Measurements from ENCODE around the gene TM4SF4. TPM values are rescaled to one million over a fixed set of nuclear protein-coding genes. Genes with fewer than 3 reads are reported as not detected.

Gene TM4SF4
- total RNA-seq (not detected), polyA plus RNA-seq (not detected)
- long read RNA-seq, donor 1 = 0 reads
- long read RNA-seq, donor 2 = 0 reads
- long read RNA-seq, donor 3 = 0 reads

- H3K27me3 ChIP-seq = no peaks in the 10 kb centered on the region
- H3K4me1 ChIP-seq = peaks cover 0 to 30% (median 6%) of the 10 kb centered on the region in 12 donors
- WGBS, 4 donors = 87 to 90% (median 89%) methylated on average over 5 of the region's 5 CpGs
- no peaks in the 10 kb centered on the region for H3K9me3 ChIP-seq
- no peak for DNase-seq
- no peak within 1 kb of the TSS for H3K4me3 ChIP-seq
- intact Hi-C loops (cut with DNase I) = loop anchor here in 2 of 10 donors (10.0 kb wide), 2 partner anchors 200 to 520 kb away; no protein-coding TSS in a partner anchor
- ATAC-seq = no peak
- H3K36me3 ChIP-seq = no peaks in the 10 kb centered on the region
- H3K27ac ChIP-seq = peak within 1 kb of the TSS in 2 of 12 donors; percentile 22 to 38
- TF ChIP-seq POLR2A (IDR thresholded peaks at IDR 0.05) (no peak), CTCF (IDR thresholded peaks at IDR 0.05) (no peak)
Observed at GRCh38 chr3:149474250-149474817, at the start of gene TM4SF4. TM4SF4 (plus strand) TSS chr3:149474697; CDS start chr3:149474878, 181 bp downstream.

- intact Hi-C loops (cut with DNase I) = no loop called here
- TF ChIP-seq CTCF (IDR thresholded peaks at IDR 0.05) = no peak
- TF ChIP-seq POLR2A (IDR thresholded peaks at IDR 0.05) = no peak
- peak overlapping the region in 8 of 12 donors; percentile 18 to 71 (median 40) for H3K27ac ChIP-seq
- H3K4me3 ChIP-seq = no peak overlapping the region
- ATAC-seq (peak in 3 of 4 donors; percentile 63 to 69 (median 66)), DNase-seq (peak in 1 of 5 donors; percentile 21)
- 42 to 65% (median 51%) methylated on average over 2 of the region's 2 CpGs for WGBS, 4 donors
- H3K9me3 ChIP-seq = no peaks in the 10 kb centered on the region
- H3K36me3 ChIP-seq = no peaks in the 10 kb centered on the region
- no peaks in the 10 kb centered on the region for H3K27me3 ChIP-seq
- H3K4me1 ChIP-seq = peaks cover 0 to 22% (median 6%) of the 10 kb centered on the region in 12 donors
Observed at GRCh38 chr3:149424918-149425317, 49.6 kb upstream of the TM4SF4 start.

- no peak for ATAC-seq
- Histone ChIP-seq H3K4me1 (peaks cover 0 to 22% (median 6%) of the 10 kb centered on the region in 12 donors), H3K36me3 (no peaks in the 10 kb centered on the region), H3K4me3 (no peak overlapping the region), H3K27me3 (no peaks in the 10 kb centered on the region), H3K9me3 (no peaks in the 10 kb centered on the region), H3K27ac (no peak overlapping the region)
- TF ChIP-seq POLR2A (IDR thresholded peaks at IDR 0.05) (no peak), CTCF (IDR thresholded peaks at IDR 0.05) (no peak)
- WGBS, 4 donors = 54 to 73% (median 63%) methylated on average over 2 of the region's 2 CpGs
- intact Hi-C loops (cut with DNase I) = no loop called here
- no peak for DNase-seq
Observed at GRCh38 chr3:149426325-149426724, 48.2 kb upstream of the TM4SF4 start.

- no peak overlapping the region for H3K4me3 ChIP-seq
- 82 to 88% (median 86%) methylated on average over 2 of the region's 2 CpGs for WGBS, 4 donors
Observed at GRCh38 chr3:149428087-149428486, 46.4 kb upstream of the TM4SF4 start.

More at GRCh38 chr3:149428087-149428486, 46.4 kb upstream of the TM4SF4 start:
- Histone ChIP-seq H3K27me3 (no peaks in the 10 kb centered on the region), H3K4me1 (peaks cover 0 to 22% (median 6%) of the 10 kb centered on the region in 12 donors), H3K27ac (no peak overlapping the region), H3K36me3 (no peaks in the 10 kb centered on the region), H3K9me3 (no peaks in the 10 kb centered on the region)
- no peak for TF ChIP-seq POLR2A (IDR thresholded peaks at IDR 0.05)
- no peak for TF ChIP-seq CTCF (IDR thresholded peaks at IDR 0.05)
- intact Hi-C loops (cut with DNase I) = no loop called here
- DNase-seq (no peak), ATAC-seq (no peak)
